Measurements from ENCODE around the gene ZFHX2. TPM values are rescaled to one million over a fixed set of nuclear protein-coding genes. Genes with fewer than 3 reads are reported as not detected.
"Not testable (repeated sequence)": the region's sequence is repeated elsewhere in the genome, so short reads cannot be mapped to it uniquely, and the experiment has no call there.

Gene ZFHX2
- polyA plus RNA-seq (2013, experiment 1 of 2): 3.9 TPM
- 4.4 TPM for polyA plus RNA-seq (2013, experiment 2 of 2)

DNA sequence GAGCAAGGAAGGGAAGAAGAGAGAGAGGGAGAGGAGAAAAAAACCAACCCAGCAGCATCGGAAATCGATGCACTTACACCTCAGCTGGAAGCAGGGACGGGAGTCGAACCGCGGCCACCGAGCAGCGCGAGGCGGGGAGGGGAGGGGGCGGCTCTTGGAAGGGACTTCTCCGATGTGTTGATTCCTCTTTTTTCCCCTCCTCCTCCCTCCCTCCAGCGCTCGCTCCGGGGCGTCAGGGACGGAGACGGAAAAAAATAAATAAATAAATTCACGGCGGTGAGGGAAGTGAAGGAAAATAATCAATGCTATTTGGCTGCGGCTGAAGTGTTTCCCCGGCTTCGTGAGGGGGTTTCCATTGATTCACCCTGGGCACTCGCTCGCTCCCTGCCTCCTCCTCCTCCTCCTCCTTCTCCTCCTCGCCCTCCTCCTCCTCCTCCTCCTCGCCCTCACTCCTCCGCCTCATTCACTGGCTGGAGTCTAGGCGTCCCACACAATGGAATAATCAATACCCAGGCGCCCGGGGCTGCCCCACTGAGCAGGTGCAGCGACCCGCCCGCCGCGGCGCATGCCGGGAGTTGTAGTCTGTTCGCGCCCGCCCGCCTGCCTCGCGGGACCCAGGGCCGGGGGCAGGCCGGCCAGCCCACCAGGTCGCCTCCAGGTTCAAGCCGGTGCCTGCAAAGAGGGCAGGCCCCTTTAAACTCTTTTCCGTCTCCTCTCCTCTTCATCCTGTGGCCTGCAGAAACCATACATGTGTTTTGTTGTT is at the start of gene ZFHX2:
Gene ZFHX2, minus strand, starts transcription at position 500 of the 763 bp plus-strand sequence. CDS start 16,440 bp downstream, outside the sequence.
- Histone ChIP-seq H3K9me3 (replicated peaks in 1 of 2; ENCODE audit: control insufficient read depth in 2 of 2, insufficient read depth in 1 of 2, low read depth in 1 of 2, low read length in 2 of 2) (no peaks in the 10 kb centered on the region), H2BK5ac (ENCODE audit: low read length) (no peak within 1 kb of the TSS), H2BK15ac (ENCODE audit: low read length) (peak within 1 kb of the TSS; percentile 50), H2BK120ac (ENCODE audit: low read depth, low read length) (no peak within 1 kb of the TSS), H3K4me2 (ENCODE audit: insufficient read depth, low read length, poor library complexity, severe bottlenecking) (peak within 1 kb of the TSS; percentile 82), H3K4ac (ENCODE audit: low read length) (peak within 1 kb of the TSS; percentile 30), H3K23ac (ENCODE audit: low read depth, low read length, poor library complexity) (peak within 1 kb of the TSS; percentile 66), H4K8ac (ENCODE audit: low read depth, low read length) (no peak within 1 kb of the TSS), H3K9ac (ENCODE audit: low read depth, low read length, poor library complexity) (peak within 1 kb of the TSS; percentile 91), H3K4me3 (ENCODE audit: low read length in 2 of 2) (peak within 1 kb of the TSS; percentile 72 to 85), H3K27me3 (ENCODE audit: control insufficient read depth in 3 of 3, insufficient read depth in 3 of 3, low read depth in 1 of 3, low read length in 3 of 3) (no peaks in the 10 kb centered on the region), H3K14ac (ENCODE audit: low read length) (peak within 1 kb of the TSS; percentile 31), H2AK5ac (ENCODE audit: low read depth, low read length) (peak within 1 kb of the TSS; percentile 34), H3K18ac (ENCODE audit: low read length) (peak within 1 kb of the TSS; percentile 92), H3K27ac (replicated peaks; ENCODE audit: low read length) (peak within 1 kb of the TSS; percentile 80), H3K79me1 (ENCODE audit: low read depth, low read length) (peaks cover 5% of the 10 kb centered on the region), H2AFZ (ENCODE audit: low read length) (peak within 1 kb of the TSS; percentile 84), H2BK12ac (ENCODE audit: low read length) (no peak within 1 kb of the TSS), H3K36me3 (replicated peaks in 1 of 2; ENCODE audit: control insufficient read depth in 2 of 2, insufficient read depth in 2 of 2, low read length in 2 of 2) (no peaks in the 10 kb centered on the region), H4K91ac (ENCODE audit: low read depth, low read length, poor library complexity) (no peak within 1 kb of the TSS), H3K4me1 (ENCODE audit: control insufficient read depth in 2 of 2, insufficient read depth in 1 of 2, low read depth in 1 of 2, low read length in 2 of 2) (peaks cover 20 to 22% of the 10 kb centered on the region in 2 donors)
- no CpG with 5 or more reads among the region's 49 CpGs for WGBS, 2 donors (ENCODE audit: extremely low coverage in 2 of 2, insufficient read length in 2 of 2, insufficient replicate concordance in 1 of 2)
- DNase-seq (ENCODE audit: low spot score): peak; percentile 87

DNA sequence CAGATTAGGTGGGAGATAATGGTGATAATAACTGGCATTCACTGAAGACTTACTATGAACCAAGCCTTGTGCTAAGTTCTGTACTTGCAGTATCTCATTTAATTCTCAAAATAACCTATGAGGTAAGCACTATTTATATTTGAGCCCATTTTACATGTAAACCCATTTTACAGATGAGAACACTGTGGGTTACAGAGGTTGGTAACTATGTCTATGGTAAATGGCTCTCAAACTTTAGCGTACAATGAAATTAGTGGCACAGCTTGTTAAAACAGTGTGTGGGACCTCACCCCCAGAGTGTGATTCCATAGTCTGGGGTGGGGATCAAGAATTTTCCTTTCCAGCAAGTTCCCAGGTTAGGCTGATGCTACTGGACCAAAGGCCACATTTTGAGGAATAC is 49.2 kb upstream of the ZFHX2 start:
- H2AFZ ChIP-seq (ENCODE audit: low read length): no peak overlapping the region
- H3K27me3 ChIP-seq (ENCODE audit: control insufficient read depth in 3 of 3, insufficient read depth in 3 of 3, low read depth in 1 of 3, low read length in 3 of 3): peaks cover 0 to 2% (median 0%) of the 10 kb centered on the region in 3 experiments
- no peaks in the 10 kb centered on the region for H3K4me1 ChIP-seq (ENCODE audit: control insufficient read depth in 2 of 2, insufficient read depth in 1 of 2, low read depth in 1 of 2, low read length in 2 of 2)
- no peak overlapping the region for H3K4me3 ChIP-seq (ENCODE audit: low read length in 2 of 2)
- no peak overlapping the region for H3K4ac ChIP-seq (ENCODE audit: low read length)
- H2BK5ac ChIP-seq (ENCODE audit: low read length): no peak overlapping the region
- DNase-seq (ENCODE audit: low spot score): no peak
- H2AK5ac ChIP-seq (ENCODE audit: low read depth, low read length): no peak overlapping the region
- H4K91ac ChIP-seq (ENCODE audit: low read depth, low read length, poor library complexity): no peak overlapping the region
- H3K4me2 ChIP-seq (ENCODE audit: insufficient read depth, low read length, poor library complexity, severe bottlenecking): no peak overlapping the region
- no peak overlapping the region for H4K8ac ChIP-seq (ENCODE audit: low read depth, low read length)
- no peaks in the 10 kb centered on the region for H3K9me3 ChIP-seq (replicated peaks in 1 of 2; ENCODE audit: control insufficient read depth in 2 of 2, insufficient read depth in 1 of 2, low read depth in 1 of 2, low read length in 2 of 2)
- no peaks in the 10 kb centered on the region for H3K79me1 ChIP-seq (ENCODE audit: low read depth, low read length)
- no peak overlapping the region for H2BK12ac ChIP-seq (ENCODE audit: low read length)
- no peak overlapping the region for H3K23ac ChIP-seq (ENCODE audit: low read depth, low read length, poor library complexity)
- no peak overlapping the region for H3K27ac ChIP-seq (replicated peaks; ENCODE audit: low read length)
- no peak overlapping the region for H2BK120ac ChIP-seq (ENCODE audit: low read depth, low read length)
- no peak overlapping the region for H3K18ac ChIP-seq (ENCODE audit: low read length)
- no peak overlapping the region for H2BK15ac ChIP-seq (ENCODE audit: low read length)
- H3K36me3 ChIP-seq (replicated peaks in 1 of 2; ENCODE audit: control insufficient read depth in 2 of 2, insufficient read depth in 2 of 2, low read length in 2 of 2): no peaks in the 10 kb centered on the region
- no peak overlapping the region for H3K14ac ChIP-seq (ENCODE audit: low read length)
- WGBS, 2 donors (ENCODE audit: extremely low coverage in 2 of 2, insufficient read length in 2 of 2, insufficient replicate concordance in 1 of 2): no CpG with 5 or more reads among the region's 1 CpG
- H3K9ac ChIP-seq (ENCODE audit: low read depth, low read length, poor library complexity): no peak overlapping the region

DNA sequence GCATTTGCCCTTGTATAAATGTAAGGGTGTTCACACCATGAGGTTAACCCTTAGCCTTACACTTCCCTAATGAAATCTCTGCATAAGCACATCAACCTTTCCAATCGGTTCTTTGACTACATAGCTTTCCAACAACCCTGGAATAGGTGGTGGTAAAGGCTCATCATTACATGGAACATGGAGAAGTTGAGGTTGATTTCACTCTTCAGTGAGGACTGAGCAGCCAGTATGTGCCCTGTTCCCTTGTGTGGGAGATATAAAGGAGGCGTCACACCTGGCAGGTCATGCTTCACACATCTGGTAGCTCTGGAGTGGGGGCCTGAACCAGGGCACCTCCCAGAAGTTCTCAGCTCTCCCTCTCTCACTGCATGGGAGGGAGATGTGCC is 48.8 kb upstream of the ZFHX2 start:
- H3K9me3 ChIP-seq (replicated peaks in 1 of 2; ENCODE audit: control insufficient read depth in 2 of 2, insufficient read depth in 1 of 2, low read depth in 1 of 2, low read length in 2 of 2): no peaks in the 10 kb centered on the region
- no peak overlapping the region for H3K4me2 ChIP-seq (ENCODE audit: insufficient read depth, low read length, poor library complexity, severe bottlenecking)
- no peak overlapping the region for H2AK5ac ChIP-seq (ENCODE audit: low read depth, low read length)
- H4K91ac ChIP-seq (ENCODE audit: low read depth, low read length, poor library complexity): no peak overlapping the region
- H2BK120ac ChIP-seq (ENCODE audit: low read depth, low read length): no peak overlapping the region
- no peak overlapping the region for H2BK5ac ChIP-seq (ENCODE audit: low read length)
- H3K4ac ChIP-seq (ENCODE audit: low read length): no peak overlapping the region
- no peak overlapping the region for H3K4me3 ChIP-seq (ENCODE audit: low read length in 2 of 2)
- H3K27ac ChIP-seq (replicated peaks; ENCODE audit: low read length): no peak overlapping the region
- DNase-seq (ENCODE audit: low spot score): no peak
- no peak overlapping the region for H2AFZ ChIP-seq (ENCODE audit: low read length)
- H3K4me1 ChIP-seq (ENCODE audit: control insufficient read depth in 2 of 2, insufficient read depth in 1 of 2, low read depth in 1 of 2, low read length in 2 of 2): no peaks in the 10 kb centered on the region
- H3K27me3 ChIP-seq (ENCODE audit: control insufficient read depth in 3 of 3, insufficient read depth in 3 of 3, low read depth in 1 of 3, low read length in 3 of 3): no peaks in the 10 kb centered on the region
- H2BK15ac ChIP-seq (ENCODE audit: low read length): no peak overlapping the region
- no peak overlapping the region for H4K8ac ChIP-seq (ENCODE audit: low read depth, low read length)
- no peak overlapping the region for H3K14ac ChIP-seq (ENCODE audit: low read length)
- no peak overlapping the region for H2BK12ac ChIP-seq (ENCODE audit: low read length)
- H3K79me1 ChIP-seq (ENCODE audit: low read depth, low read length): no peaks in the 10 kb centered on the region
- no peak overlapping the region for H3K9ac ChIP-seq (ENCODE audit: low read depth, low read length, poor library complexity)
- H3K36me3 ChIP-seq (replicated peaks in 1 of 2; ENCODE audit: control insufficient read depth in 2 of 2, insufficient read depth in 2 of 2, low read length in 2 of 2): no peaks in the 10 kb centered on the region
- H3K23ac ChIP-seq (ENCODE audit: low read depth, low read length, poor library complexity): no peak overlapping the region
- WGBS, 2 donors (ENCODE audit: extremely low coverage in 2 of 2, insufficient read length in 2 of 2, insufficient replicate concordance in 1 of 2): no CpG with 5 or more reads among the region's 2 CpGs
- no peak overlapping the region for H3K18ac ChIP-seq (ENCODE audit: low read length)

DNA sequence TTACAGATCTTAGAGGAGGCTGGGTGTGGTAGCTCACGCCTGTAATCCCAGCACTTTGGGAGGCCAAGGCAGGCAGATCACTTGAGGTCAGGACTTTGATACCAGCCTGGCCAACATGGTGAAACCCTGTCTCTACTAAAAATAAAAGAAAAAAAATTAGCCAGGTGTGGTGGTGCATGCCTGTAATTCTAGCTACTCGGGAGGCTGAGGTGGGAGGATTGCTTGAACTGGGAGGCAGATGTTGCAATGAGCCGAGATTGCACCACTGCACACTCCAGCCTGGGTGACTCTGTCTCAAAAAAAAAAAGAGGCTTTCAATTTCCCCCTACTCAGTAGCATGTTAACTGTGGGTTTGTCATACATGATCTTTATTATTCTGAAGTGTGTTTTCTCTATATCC is 42.6 kb upstream of the ZFHX2 start:
- not testable (repeated sequence) for DNase-seq (ENCODE audit: low spot score); H3K27me3 ChIP-seq (ENCODE audit: control insufficient read depth in 3 of 3, insufficient read depth in 3 of 3, low read depth in 1 of 3, low read length in 3 of 3); H3K4me1 ChIP-seq (ENCODE audit: control insufficient read depth in 2 of 2, insufficient read depth in 1 of 2, low read depth in 1 of 2, low read length in 2 of 2); H3K4me3 ChIP-seq (ENCODE audit: low read length in 2 of 2); H2BK15ac ChIP-seq (ENCODE audit: low read length); H3K36me3 ChIP-seq (replicated peaks in 1 of 2; ENCODE audit: control insufficient read depth in 2 of 2, insufficient read depth in 2 of 2, low read length in 2 of 2); H3K27ac ChIP-seq (replicated peaks; ENCODE audit: low read length); H2AFZ ChIP-seq (ENCODE audit: low read length); H3K9ac ChIP-seq (ENCODE audit: low read depth, low read length, poor library complexity); H3K79me1 ChIP-seq (ENCODE audit: low read depth, low read length); H3K4ac ChIP-seq (ENCODE audit: low read length); H2BK12ac ChIP-seq (ENCODE audit: low read length); H3K9me3 ChIP-seq (replicated peaks in 1 of 2; ENCODE audit: control insufficient read depth in 2 of 2, insufficient read depth in 1 of 2, low read depth in 1 of 2, low read length in 2 of 2); H2BK5ac ChIP-seq (ENCODE audit: low read length); H3K23ac ChIP-seq (ENCODE audit: low read depth, low read length, poor library complexity); H2BK120ac ChIP-seq (ENCODE audit: low read depth, low read length); H3K14ac ChIP-seq (ENCODE audit: low read length); H3K4me2 ChIP-seq (ENCODE audit: insufficient read depth, low read length, poor library complexity, severe bottlenecking); H4K91ac ChIP-seq (ENCODE audit: low read depth, low read length, poor library complexity); H3K18ac ChIP-seq (ENCODE audit: low read length); H2AK5ac ChIP-seq (ENCODE audit: low read depth, low read length); H4K8ac ChIP-seq (ENCODE audit: low read depth, low read length)
- WGBS, 2 donors (ENCODE audit: extremely low coverage in 2 of 2, insufficient read length in 2 of 2, insufficient replicate concordance in 1 of 2): no CpG with 5 or more reads among the region's 3 CpGs

Measured in neuronal stem cell (in vitro differentiated cells).